D341Med (cell line): ENCODE measurements around the gene EFR3B.

Experiments used
- DNase-seq: peaks from one replicate; pipeline ENCODE4 v3.0.0; 2012; ENCODE audit warnings: low spot score

The EFR3B gene

DNA sequence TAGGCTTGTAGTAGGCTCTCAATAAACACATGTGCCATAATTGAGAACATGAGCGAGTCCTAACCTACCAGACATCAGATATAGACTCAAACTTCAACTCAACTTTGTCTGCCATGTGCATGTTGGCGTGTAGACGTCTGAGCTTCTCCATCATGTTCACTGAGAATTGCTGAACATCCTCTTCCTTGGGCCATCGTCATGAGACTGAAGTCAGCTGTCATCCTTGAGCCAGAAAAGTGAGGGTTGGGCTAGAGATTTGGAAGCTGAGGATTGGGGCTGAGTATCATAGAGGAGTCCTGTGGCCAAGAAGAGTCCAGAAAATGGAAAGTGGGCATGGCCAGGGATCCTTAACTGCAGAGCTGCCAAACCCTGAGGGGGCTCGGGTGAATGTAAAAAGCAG is 7.8 kb upstream of the EFR3B start:
- DNase-seq = no peak

DNA sequence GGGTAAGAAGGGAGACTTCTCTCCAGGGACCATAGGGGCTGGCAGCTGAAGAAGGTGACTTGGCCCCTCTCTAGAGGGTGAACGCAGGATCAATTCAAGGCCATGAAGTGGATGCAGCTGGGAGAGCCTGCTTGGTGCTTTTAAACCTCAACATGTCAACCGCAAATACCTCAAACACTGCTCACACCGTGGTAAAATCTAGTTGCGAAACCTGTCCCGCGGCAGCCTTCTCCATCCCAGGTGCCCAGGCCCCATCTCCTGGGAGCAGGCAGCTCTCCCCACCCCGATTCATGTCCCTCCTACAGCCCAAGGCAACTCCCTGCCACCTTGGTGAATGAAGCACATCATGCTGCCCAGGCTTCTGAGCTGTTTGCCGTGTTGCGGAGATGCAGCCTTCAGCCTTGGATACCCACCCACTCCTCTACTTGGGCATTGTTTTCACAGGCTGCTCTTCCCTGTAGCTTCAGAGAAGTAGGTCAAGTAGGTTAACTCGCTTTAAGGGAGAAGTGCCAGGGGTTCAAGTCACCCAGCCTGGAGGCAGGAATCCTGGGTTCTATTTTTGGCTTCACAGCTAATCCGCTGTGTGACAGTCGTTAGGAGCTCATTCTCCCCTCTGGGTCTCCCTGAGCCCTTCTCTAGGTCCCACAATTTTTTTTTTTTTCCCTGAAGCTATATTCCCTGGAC is 6.2 kb upstream of the EFR3B start:
- DNase-seq = no peak

DNA sequence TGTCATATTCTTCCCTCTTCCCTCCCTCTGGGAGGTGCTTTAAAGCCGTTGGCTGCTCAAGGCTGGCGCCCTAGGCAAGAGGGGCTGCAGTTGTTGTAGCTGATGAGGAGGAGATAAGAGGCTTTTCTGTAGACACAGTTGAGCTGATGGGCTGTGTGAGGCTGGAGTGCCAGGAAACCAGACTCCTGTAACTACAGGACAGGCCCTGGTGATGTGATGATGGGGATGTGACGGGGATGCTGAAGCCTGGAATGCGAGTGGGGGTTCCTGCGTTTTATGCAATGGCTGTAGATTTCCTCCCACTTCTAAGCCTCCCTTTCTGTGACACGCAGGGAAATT is 5.7 kb upstream of the EFR3B start:
- DNase-seq = peak; percentile 50

DNA sequence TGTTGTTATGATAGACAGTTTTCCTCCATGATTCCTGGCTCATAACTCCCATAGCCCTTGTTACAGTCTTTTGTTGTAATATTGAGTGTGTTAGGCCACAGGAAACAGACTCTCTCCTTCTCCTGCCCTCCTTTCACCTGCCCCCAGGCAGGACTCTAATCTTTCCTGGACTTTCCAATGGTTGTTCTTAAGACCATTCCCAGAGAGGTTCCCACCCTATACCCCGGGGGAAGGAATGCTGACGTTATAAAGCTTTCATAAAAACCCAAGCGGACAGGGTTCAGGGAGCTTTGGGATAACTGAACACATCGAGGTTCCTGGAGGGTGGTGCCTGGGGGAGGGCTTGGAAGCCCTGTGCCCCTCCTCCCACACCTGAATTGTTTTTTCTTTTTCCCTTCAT is 2.8 kb upstream of the EFR3B start:
- DNase-seq = no peak

DNA sequence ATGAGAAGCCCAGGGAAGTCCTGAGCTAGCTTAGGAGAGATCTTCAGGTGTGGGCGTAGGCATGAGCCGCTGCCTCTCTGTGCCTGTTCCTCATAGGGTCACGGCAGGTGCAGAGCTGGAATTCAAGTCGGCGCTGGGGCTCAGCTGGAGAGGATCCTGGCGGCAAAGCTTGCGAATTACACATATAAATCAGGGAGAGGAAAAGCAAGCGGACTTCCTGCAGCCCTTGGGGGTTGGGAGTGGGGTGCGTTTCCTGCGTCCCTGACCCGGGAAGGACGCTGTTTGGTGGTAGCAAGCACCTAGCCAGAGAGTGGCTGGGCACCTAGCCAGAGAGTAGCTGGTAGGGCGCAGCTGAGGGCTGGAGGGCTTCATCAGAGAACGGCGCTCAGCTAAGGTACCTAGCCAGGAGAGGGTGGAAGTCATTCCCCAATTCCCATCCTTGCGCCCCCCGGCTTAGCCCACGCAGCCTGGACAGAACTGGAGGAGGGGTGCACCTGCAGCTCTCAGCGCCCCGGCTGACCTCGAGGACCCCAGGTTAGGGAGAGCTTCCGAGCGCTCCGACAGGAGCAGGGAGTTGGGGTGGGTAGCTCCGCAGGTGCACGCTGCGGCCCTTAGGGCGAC is 459 bp upstream of the EFR3B start:
- DNase-seq = peak; percentile 67

DNA sequence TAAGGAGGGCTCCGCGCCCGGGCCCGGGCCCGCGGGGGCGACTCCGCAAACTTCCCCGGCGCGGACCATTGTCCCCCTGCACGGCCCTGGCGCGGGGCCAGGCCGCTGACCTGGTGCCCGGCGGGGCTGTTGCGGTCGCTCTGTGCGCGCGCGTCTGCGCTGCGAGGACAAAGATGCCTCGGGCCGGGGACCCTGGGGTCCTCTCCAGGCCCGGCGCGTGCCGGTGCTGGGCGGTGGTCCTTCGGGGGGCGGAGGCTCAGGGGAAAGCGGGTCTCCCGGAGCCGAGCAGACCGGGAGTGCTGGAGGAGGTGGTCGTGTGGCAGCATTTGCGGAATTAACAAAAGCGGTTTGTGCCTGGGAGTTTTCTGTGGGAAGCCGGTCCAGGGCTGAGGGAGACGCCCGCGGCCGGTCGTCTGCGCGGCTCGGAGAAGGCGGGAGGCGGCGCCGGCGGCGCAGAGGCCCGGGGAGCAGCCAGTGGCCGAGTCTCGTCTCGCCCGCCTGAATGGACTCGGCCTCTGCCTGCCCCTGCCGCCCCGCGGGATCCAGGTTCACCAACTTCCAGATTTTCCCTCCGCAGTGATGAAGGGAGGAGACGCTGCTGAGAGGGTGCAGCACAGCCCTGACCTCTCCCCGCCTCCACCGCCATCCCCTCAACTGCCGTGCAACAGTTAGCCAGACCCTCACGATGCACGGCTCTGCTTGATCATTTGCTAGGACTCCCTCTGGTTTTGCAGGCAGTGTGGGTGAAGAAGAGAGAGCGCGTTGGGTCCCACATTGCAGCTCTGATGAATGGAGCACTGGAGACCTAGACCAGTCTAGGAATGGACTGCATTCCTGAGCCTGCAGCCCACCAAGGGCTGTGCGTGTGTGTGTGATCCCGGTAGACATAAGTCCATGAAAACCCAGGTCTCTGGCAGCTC is 705 bp downstream of the EFR3B start:
- DNase-seq = peak; percentile 67

DNA sequence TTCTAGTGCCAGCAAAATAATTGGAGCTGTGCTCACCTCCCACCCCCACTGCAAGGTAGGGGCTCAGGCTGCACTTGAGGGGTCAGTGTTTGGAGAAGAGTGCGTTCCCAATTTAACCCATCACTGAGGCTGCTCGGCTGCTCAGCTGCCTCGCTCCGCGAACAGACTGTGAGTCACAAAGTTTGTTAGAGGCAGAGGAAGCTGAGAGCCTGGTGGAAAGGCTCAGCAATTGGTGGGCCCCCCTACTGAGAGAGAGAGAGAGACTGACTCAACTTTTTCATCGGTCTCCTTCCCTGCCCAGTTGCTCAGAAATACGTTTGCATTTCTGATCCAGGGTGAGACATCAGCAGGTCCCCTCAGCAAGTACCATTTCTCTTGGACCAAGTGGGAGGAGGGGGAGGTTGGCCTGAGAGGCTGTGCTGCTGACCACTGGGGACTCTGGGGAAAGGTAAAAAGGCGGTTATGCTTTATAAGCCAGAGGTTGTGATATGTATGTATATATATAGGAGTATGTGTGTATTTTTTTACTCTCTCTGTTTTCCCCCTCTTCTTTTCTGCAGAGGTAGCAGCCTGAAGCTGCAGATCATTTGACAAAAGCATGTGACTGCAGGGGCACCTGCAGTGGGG is 1.5 kb downstream of the EFR3B start:
- DNase-seq = no peak

DNA sequence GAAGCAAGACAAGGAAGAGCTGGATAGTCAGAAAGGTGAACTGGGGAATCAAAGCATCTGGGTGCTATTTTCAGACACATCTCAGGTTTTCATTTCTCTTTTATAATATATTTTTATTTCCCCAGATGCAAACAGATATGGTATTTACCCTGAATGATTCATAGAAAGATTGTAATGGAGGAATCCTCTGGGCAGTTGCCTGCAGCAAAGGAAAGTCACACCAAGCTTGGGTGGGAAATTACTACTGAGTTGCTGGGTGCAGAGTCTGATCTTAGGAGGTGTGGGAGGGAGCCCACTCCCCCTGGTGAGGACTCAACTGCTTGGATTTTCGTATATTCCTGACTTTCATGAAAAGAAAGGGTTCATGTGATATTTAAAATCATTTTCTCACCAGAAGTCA is 2.1 kb downstream of the EFR3B start:
- no peak for DNase-seq

DNA sequence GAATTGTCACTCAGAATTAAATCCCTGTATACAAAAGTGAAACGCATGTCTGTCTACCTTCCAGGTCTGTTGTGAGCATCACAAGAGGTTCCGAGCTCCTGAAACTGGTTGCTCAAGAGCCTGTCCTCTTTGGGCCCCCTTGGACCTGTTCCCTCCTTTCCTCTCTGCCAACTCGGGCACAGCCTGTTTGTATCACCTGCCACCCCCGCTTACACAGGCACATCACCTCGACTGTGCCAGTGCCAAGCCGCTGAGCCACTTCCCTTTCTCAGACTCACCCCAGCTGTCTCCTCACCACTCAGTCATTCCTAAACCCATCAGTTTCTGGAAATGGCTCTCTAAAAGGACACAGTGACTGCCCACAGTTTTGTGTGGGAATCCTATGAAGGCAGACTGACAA is 3.1 kb downstream of the EFR3B start:
- no peak for DNase-seq

DNA sequence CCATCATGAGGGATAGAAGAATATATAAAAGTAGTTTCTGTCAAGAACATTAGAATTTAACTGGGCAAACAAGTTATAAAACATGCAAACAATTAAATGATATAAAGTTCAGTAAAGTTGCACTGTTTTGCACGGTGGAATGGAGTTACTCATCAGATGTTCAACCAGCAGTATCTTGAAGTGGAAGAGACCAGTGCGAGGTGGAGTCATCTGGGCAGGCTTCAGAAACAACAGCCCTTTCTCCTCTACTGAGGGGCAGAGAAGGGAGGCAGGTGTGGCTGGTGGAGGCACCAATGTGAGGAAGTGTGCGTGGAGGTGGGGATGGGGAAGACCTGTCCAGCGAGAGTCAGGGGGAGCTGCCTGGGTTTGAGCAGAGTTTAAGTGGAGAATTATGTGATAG is 7.5 kb downstream of the EFR3B start:
- no peak for DNase-seq

DNA sequence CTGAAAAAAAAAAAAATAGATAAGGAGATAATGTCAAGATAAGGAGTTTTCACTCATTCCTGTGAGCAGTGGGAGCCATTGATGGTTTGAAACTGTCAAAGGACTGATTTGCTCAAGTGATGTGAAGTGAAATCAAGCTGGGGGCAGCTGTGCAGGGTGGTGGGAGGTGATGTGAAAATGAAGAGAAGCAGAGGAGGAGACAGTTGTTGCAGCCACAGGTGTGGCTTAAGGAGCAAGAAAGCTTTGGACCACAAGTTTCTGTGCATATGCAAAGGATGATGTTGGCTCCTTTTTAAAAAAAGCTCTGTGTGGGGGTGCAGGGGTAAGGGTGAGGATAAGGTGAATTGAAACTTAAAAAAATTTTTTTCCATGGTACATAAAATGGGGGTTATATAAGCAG is 8.3 kb downstream of the EFR3B start:
- no peak for DNase-seq

DNA sequence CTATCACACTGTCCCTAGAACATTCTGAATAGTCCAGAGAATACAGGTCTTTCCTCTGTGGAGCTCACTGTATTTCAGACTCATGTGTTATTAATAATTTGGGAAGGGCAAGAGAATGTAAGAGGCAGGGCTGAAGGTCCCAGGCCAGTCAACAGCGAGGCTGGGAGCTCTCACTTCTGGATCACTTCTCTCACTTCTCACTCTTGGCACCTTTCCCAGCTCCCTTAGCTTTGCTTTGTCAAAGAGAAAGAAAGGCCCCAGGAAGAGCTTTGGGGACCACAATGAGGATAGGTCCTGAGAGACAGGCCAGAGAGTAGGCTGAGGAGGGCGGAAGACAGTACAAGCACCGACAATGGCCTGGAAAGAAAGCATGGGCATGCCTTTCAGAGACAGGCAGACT is 11.2 kb downstream of the EFR3B start:
- no peak for DNase-seq

DNA sequence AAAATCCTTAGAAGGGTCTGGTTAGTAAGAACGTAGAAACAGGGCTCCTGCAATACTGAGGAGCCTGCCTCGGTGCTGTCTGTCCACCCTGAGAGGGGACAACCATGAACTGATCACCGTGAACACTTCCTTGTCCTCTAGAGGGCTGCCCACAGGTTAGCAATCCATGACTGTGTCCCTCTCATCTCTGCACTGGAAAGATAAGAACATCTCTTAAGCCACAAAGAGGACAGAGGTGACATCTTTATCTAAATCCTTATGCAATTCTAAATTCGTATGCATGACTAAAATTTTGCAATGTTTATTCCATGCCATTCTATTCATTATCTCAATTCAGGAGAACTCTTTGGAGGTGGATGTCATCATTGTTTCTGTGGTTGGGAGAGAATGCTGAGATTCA is 12.8 kb downstream of the EFR3B start:
- DNase-seq = no peak

DNA sequence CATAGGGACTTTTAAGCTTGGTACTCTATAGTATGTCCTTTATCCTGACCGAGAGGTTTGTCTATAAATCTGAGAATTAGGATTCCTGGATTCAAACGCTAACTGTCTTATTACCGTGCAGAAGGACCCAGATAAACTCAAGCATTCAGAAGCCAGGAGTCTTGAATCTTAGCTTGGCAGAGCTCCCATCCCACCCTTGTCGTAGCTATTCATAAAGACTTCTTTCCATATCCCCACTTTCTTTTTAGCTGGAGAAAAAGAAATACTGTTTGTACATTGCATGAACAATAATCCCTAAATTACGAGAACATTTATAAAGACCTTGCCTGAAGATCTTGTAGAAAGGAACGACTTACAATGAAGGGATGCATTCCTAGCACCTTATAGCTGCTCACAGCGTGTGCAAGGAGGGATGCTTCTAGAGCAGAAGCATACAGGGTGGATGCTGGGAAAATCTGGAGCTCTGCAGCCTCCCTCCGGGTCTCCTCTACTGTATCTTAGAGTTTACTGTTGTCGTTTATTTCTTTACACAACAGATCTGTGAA is 13.6 kb downstream of the EFR3B start:
- no peak for DNase-seq

DNA sequence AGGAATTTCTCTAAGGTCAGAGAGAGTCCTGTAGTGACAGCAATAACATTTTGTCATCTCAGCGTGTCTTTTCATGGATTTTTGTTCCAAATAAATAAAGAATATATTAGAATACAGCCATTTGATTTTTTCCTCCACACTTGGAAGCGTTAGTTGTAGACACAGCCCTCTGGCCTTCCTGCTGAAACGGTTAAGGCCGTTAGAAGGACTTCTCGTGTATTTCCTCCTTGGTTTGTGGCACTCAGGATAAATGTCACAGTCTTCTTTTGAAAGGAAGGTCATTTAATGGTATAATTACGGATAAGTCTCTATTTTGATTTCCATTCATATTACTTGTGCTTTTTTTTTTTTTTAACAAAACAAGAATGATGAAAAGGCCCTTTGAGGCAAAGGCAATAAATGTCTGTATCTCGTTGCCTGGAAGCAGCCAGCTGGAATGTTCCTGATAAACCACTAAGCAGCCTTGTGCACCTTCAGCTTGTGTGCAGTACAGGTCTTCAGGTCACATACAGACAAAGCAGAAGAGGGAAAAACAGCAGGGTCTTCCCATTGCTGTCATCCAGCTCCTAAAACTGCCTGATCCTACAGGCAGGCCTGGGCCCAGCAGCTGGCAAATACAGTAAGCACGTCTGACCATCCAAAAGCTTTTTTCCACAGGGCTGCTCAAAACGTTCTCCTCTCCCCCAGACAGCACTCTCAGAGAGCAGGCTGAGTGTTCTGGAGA is 14.4 kb downstream of the EFR3B start:
- DNase-seq = no peak

DNA sequence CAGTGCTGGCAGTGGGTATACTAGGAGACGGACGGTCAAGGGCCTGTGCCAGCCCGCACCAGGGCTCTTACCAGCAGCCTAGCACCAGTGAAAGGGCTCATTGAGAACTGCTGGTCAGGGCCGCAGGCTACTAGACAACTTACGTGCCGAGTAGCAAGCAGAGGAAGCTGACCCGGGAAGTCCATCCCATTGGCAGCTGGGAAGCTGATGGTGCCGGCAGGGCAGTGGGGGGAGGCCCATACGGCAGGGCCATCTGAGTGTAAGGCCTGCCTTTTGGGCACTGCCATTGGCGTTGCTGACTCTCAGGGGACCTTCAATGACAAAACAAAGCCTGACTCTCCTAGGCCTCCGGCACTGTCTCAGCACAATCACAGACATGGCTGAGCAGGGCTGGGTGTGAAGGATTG is 20.6 kb downstream of the EFR3B start:
- DNase-seq = no peak

DNA sequence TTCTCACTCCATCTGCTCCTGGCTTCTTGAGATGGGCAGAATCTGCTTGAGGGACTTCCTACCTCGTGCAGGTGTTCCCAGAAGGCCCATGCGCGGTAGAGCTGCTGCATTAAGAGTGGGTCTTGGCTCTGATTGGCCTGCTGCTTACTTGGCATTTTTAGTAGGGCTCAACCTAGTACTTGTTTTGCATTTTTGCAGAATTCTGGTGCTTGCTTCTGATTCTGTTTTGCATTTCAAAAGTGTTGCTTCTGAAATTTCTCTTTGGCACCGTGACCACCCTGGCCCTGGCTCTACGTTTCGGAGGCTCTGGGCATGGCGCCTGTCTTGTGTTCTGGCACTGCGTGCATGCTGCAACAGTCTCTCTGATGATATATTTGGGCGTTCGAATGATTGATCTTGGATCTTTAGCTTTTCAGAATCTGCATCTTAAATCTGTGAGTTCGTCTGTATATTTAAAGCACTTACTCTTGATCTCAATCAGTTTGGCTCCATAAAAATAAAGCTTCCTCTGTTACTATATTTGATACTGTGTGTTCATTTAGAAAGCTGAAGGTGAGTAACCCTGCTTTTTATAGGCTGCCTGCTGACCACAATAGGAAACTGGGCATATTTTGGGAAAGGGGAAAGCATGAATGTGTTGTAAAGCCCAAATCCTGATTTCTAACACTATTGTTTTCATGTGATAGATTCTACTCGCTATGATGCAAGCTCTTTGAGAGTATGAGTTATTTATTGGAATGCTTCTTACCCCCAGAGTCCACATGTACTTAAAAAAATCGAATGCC is 22.2 kb downstream of the EFR3B start:
- no peak for DNase-seq

DNA sequence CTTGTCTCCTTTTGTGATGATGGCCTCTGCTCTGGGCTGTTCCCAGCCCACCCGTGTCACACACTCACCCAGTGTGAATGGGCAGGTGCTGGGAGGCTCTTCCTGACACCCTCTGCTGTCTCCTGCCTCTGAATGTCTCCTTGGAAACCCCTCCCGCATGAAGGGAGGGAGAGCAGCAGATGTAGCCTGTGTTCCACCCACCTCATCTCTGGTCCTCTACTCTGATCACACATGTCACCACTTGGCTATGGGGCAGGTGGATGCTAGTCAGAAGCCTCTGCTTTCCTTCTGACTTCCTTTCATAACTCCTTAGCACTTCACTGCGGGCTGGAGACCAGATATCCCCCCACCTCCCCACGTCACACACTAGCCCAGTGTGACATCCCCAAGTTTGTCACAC is 23.9 kb downstream of the EFR3B start:
- no peak for DNase-seq

DNA sequence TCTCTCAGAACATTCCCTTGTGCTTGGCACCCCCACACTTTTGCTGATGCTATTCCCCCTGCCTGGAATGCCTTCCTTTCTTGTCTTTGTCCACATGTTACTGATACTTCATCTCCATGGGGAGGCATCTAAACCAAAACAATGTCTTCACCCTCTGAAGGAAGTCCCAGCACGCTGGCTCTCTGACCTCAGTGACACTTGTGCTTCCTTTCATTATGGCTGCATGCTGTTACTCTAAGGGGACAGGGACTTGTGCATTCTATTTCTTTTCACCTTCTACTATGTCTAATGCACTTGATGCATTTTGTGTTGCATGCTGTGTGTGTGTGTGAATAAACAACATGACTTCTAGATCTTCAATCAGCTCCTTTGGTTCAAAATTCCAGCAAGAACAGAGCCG is 24.6 kb downstream of the EFR3B start:
- DNase-seq = no peak

DNA sequence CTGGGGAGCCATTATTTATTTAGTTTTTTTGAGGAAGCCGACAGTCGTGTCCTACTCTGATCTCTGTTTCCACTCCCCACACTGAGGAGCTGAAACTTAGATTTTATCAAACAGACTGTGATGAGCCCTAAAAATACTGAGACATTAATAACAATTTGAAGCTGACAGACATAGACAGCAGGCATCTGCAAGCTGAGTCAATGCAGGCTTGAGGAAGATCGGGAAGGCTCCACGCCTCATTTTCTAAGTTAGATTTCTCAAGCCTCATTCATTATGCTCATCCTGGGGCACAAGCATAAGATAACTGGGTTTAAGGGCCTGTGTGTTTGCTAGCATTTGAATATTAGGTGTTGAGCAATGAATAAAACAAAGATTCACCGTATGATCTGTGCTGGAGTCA is 26.3 kb downstream of the EFR3B start:
- DNase-seq = no peak

DNA sequence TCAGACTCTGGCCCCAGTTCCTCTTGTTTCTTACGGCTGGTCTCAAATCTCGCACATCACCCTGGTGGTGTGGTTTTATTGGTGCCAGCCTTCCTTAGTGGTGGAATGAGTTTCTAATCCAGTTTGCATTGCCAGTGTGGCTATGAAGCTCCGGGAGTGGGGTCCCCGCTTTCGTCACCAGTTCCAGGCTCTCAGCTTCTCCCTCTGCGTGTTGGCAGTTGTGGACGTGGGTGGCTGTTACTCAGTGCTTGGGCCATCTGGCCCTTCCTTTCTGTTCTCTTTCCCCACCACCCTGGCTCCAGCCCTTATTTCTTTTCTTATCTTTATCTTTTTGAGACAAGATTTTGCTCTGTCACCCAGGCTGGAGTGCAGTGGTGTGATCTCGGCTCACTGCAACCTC is 30.1 kb downstream of the EFR3B start:
- DNase-seq = no peak
